ENCODE results near the gene ST3GAL2. TPM values are rescaled to one million over a fixed set of nuclear protein-coding genes. Genes with fewer than 3 reads are reported as not detected.

Gene ST3GAL2
- total and polyA plus RNA-seq, 2 donors from 2014 or later, result 10.6 to 28.6 TPM

GRCh38 chr16:70421014-70421413 lies 17.9 kb downstream of the ST3GAL2 start:
- Histone ChIP-seq H3K36me3 (ENCODE audit: control insufficient read depth in 2 of 3, insufficient read depth in 3 of 3, low read length in 3 of 3) (no peaks in the 10 kb centered on the region), H3K27me3 (ENCODE audit: control insufficient read depth, insufficient read depth, low read length) (no peaks in the 10 kb centered on the region), H3K27ac (ENCODE audit: low read depth in 2 of 2, low read length in 2 of 2) (no peak overlapping the region), H3K4me1 (ENCODE audit: control insufficient read depth in 2 of 3, insufficient read depth in 2 of 3, low read depth in 1 of 3, low read length in 3 of 3) (peaks cover 2 to 20% (median 6%) of the 10 kb centered on the region in 3 donors), H3K4me3 (ENCODE audit: low read length in 3 of 3) (no peak overlapping the region), H3K9me3 (ENCODE audit: control insufficient read depth in 2 of 3, insufficient read depth in 1 of 3, low read length in 3 of 3) (no peaks in the 10 kb centered on the region), H3K9ac (ENCODE audit: low read length in 3 of 3) (no peak overlapping the region)
- intact Hi-C loops (cut with DNase I), result no loop called here
- FAIRE-seq (no peak), DNase-seq (no peak)
- TF ChIP-seq CTCF (IDR thresholded peaks at IDR 0.05; ENCODE audit: borderline replicate concordance, extremely low read depth, insufficient read depth), result no peak

GRCh38 chr16:70419384-70420327 lies 19.2 kb downstream of the ST3GAL2 start:
- no peak for TF ChIP-seq CTCF (IDR thresholded peaks at IDR 0.05; ENCODE audit: borderline replicate concordance, extremely low read depth, insufficient read depth)
- Histone ChIP-seq H3K9me3 (ENCODE audit: control insufficient read depth in 2 of 3, insufficient read depth in 1 of 3, low read length in 3 of 3) (no peaks in the 10 kb centered on the region), H3K27ac (ENCODE audit: low read depth in 2 of 2, low read length in 2 of 2) (no peak overlapping the region), H3K4me3 (ENCODE audit: low read length in 3 of 3) (no peak overlapping the region), H3K27me3 (ENCODE audit: control insufficient read depth, insufficient read depth, low read length) (no peaks in the 10 kb centered on the region), H3K36me3 (ENCODE audit: control insufficient read depth in 2 of 3, insufficient read depth in 3 of 3, low read length in 3 of 3) (no peaks in the 10 kb centered on the region), H3K4me1 (ENCODE audit: control insufficient read depth in 2 of 3, insufficient read depth in 2 of 3, low read depth in 1 of 3, low read length in 3 of 3) (peaks cover 2 to 18% (median 6%) of the 10 kb centered on the region in 3 donors), H3K9ac (ENCODE audit: low read length in 3 of 3) (no peak overlapping the region)
- FAIRE-seq (no peak), DNase-seq (no peak)
- intact Hi-C loops (cut with DNase I), result no loop called here

GRCh38 chr16:70418993-70419318 lies 19.9 kb downstream of the ST3GAL2 start:
- H3K4me1 ChIP-seq (ENCODE audit: control insufficient read depth in 2 of 3, insufficient read depth in 2 of 3, low read depth in 1 of 3, low read length in 3 of 3), result peaks cover 2 to 18% (median 6%) of the 10 kb centered on the region in 3 donors
- H3K9ac ChIP-seq (ENCODE audit: low read length in 3 of 3), result no peak overlapping the region

More at GRCh38 chr16:70418993-70419318, 19.9 kb downstream of the ST3GAL2 start:
- Histone ChIP-seq H3K4me3 (ENCODE audit: low read length in 3 of 3) (no peak overlapping the region), H3K36me3 (ENCODE audit: control insufficient read depth in 2 of 3, insufficient read depth in 3 of 3, low read length in 3 of 3) (no peaks in the 10 kb centered on the region), H3K27ac (ENCODE audit: low read depth in 2 of 2, low read length in 2 of 2) (no peak overlapping the region), H3K27me3 (ENCODE audit: control insufficient read depth, insufficient read depth, low read length) (no peaks in the 10 kb centered on the region), H3K9me3 (ENCODE audit: control insufficient read depth in 2 of 3, insufficient read depth in 1 of 3, low read length in 3 of 3) (no peaks in the 10 kb centered on the region)
- DNase-seq (no peak), FAIRE-seq (no peak)
- intact Hi-C loops (cut with DNase I), result no loop called here
- TF ChIP-seq CTCF (IDR thresholded peaks at IDR 0.05; ENCODE audit: borderline replicate concordance, extremely low read depth, insufficient read depth), result no peak
